KMS-11 (cell line): ENCODE data around the gene GMPR.

ENCODE experiments used
- H2AFZ ChIP-seq: fragments of 200-600 bp; sonication (generic); 2 replicates; pipeline ENCODE4 v1.6.1; 2016; ENCODE audit warnings: antibody characterized with exemption, mixed run types, low read depth
- H3K27ac ChIP-seq: fragments of 200-600 bp; sonication (generic); 2 replicates; pipeline ENCODE4 v1.6.1; 2016; ENCODE audit warnings: mild to moderate bottlenecking, mixed run types
- H3K27me3 ChIP-seq: fragments of 200-600 bp; sonication (generic); 2 replicates; pipeline ENCODE4 v1.6.1; 2017; ENCODE audit warnings: mild to moderate bottlenecking, low read depth, mixed run types, moderate library complexity; ENCODE audit not compliant: insufficient read depth
- H3K36me3 ChIP-seq: fragments of 200-600 bp; sonication (generic); 2 replicates; pipeline ENCODE4 v1.6.1; 2017; ENCODE audit warnings: mild to moderate bottlenecking, mixed run types; ENCODE audit not compliant: insufficient read depth
- H3K4me1 ChIP-seq: fragments of 200-600 bp; sonication (generic); 2 replicates; pipeline ENCODE4 v1.6.1; 2016; ENCODE audit warnings: mild to moderate bottlenecking, low read depth, mixed run types; ENCODE audit not compliant: poor library complexity, severe bottlenecking
- H3K4me2 ChIP-seq: fragments of 200-600 bp; sonication (generic); 2 replicates; pipeline ENCODE4 v1.7.0; 2016; ENCODE audit warnings: mild to moderate bottlenecking, mixed run types
- H3K4me3 ChIP-seq: fragments of 200-600 bp; sonication (generic); IDR thresholded peaks from 2 replicates; pipeline ENCODE4 v1.6.1; 2017; ENCODE audit warnings: low read depth, low read length, mixed read lengths; ENCODE audit not compliant: insufficient read depth
- H3K79me2 ChIP-seq: fragments of 200-600 bp; sonication (generic); 2 replicates; pipeline ENCODE4 v1.6.1; 2016; ENCODE audit warnings: low read depth, mixed run types; ENCODE audit not compliant: insufficient read depth
- H3K9ac ChIP-seq: fragments of 200-600 bp; sonication (generic); 2 replicates; pipeline ENCODE4 v1.6.1; 2016; ENCODE audit warnings: mild to moderate bottlenecking, mixed run types
- H4K20me1 ChIP-seq: fragments of 200-600 bp; sonication (generic); 2 replicates; pipeline ENCODE4 v1.6.1; 2016; ENCODE audit warnings: mild to moderate bottlenecking, mixed run types; ENCODE audit not compliant: insufficient read depth
- TF ChIP-seq, protein P1 (sequence below): fragments of 200-600 bp; sonication (generic); conservative IDR thresholded peaks from 2 replicates; pipeline ENCODE4 v1.6.1; 2017; ENCODE audit warnings: low read depth, mild to moderate bottlenecking, antibody characterized with exemption, low read length, moderate library complexity, mixed read lengths

GMPR gene

DNA sequence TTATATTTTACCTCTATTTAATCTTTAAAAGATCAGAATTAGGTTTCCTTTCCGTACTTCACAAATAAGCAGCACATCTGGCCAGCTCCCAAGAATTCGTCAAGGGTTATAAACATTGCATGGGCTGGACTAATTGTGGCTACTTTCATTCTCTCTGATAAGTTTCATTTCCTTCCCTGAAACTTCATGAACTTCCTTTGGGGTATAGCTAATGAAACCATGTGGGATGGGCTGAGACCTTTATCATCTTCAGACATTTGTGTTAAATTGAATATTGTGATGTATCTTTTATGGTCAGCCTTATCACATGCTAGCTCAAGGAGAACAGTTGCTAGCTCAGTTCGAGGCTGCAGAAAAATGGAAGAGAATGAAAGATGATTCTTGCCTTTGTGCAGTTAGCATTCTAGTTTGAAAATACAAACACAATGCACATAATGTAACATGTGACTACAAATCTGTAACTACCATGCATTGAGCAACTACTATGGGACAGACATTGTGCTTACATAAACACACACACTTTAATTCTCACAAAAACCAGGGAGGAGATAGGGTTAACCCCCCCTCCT is 1.7 kb upstream of the GMPR start:
- Histone ChIP-seq H3K79me2 (no peaks in the 10 kb centered on the region), H2AFZ (no peak overlapping the region), H3K27me3 (no peaks in the 10 kb centered on the region; the same call in 1 of the 2 replicates), H3K27ac (no peak overlapping the region), H3K4me2 (peak overlapping the region; percentile 59), H3K4me3 (no peak overlapping the region), H4K20me1 (no peaks in the 10 kb centered on the region), H3K4me1 (peaks cover 23% of the 10 kb centered on the region), H3K36me3 (no peaks in the 10 kb centered on the region), H3K9ac (no peak overlapping the region)
- TF ChIP-seq, protein P1, sequence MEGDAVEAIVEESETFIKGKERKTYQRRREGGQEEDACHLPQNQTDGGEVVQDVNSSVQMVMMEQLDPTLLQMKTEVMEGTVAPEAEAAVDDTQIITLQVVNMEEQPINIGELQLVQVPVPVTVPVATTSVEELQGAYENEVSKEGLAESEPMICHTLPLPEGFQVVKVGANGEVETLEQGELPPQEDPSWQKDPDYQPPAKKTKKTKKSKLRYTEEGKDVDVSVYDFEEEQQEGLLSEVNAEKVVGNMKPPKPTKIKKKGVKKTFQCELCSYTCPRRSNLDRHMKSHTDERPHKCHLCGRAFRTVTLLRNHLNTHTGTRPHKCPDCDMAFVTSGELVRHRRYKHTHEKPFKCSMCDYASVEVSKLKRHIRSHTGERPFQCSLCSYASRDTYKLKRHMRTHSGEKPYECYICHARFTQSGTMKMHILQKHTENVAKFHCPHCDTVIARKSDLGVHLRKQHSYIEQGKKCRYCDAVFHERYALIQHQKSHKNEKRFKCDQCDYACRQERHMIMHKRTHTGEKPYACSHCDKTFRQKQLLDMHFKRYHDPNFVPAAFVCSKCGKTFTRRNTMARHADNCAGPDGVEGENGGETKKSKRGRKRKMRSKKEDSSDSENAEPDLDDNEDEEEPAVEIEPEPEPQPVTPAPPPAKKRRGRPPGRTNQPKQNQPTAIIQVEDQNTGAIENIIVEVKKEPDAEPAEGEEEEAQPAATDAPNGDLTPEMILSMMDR, result no peak

DNA sequence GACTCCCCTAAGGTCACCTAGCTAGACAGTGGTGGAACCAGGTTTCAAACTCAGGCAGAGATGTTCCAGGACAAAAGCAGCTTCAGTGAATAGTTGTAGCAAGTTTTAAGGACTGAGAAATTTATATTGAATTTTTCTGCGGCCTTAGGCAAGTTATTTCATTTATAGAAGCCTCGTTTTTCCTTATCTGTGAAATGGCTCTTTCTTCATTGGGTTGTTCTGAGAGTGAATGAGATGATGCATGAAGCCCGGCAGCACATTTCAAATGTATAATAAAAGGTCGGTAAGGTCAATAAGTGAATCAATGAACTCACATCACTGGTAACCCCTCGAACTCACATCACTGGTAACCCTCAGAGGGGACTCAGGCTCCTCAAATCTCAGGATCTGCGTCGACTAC is 1.1 kb upstream of the GMPR start:
- Histone ChIP-seq H4K20me1 (no peaks in the 10 kb centered on the region), H3K9ac (no peak overlapping the region), H3K4me1 (peaks cover 23% of the 10 kb centered on the region), H3K79me2 (no peaks in the 10 kb centered on the region), H3K27me3 (no peaks in the 10 kb centered on the region; the same call in 1 of the 2 replicates), H3K27ac (no peak overlapping the region), H3K4me3 (no peak overlapping the region), H3K4me2 (peak overlapping the region; percentile 59; the same call in 1 of the 2 replicates), H3K36me3 (no peaks in the 10 kb centered on the region), H2AFZ (no peak overlapping the region)
- TF ChIP-seq, protein P1, result no peak

DNA sequence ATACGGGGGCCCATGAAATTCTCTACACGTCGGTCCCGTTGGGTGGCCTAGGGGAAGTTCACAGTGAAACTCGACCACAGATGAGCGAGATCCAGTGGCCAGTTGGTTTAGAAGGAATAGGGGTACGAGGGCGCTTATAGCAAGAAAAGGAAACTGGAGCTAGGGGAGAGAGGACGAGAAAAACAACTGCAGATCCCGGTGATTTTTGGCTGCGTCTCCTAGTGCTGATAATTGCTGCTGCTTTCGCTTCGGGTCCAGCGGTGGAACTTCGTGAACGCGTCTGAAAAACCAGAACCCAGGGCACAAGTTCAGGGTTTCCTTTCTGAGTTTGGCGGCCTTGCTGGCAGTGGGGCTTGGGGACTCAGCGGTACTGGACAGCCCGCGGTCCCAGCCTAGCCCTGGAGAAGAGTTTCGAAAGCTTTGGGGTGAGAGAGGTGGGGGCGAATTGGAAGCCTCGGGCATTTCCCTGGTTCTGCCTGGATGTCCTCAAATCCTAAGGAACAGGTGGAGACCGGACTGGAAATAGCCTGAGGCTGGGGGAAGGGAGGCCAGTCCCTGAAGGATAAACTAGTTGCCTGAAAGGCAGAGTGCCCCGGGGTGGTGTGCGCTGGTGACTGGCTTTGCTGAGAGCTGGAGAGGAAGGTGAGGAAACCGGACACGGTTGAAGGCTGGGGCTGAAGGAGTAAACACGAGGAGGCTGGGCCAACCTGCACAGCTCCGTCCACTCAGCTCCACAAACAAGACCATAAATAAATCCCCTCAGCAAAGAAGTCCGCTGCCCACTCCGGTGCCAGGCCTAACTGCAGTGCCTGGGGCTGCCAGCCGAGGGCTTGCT is 793 bp downstream of the GMPR start:
- Histone ChIP-seq H4K20me1 (no peaks in the 10 kb centered on the region), H3K79me2 (no peaks in the 10 kb centered on the region), H3K9ac (no peak overlapping the region; the same call in 1 of the 2 replicates), H3K4me1 (peaks cover 23% of the 10 kb centered on the region), H3K36me3 (no peaks in the 10 kb centered on the region), H3K4me3 (no peak overlapping the region), H3K27ac (no peak overlapping the region), H2AFZ (peak overlapping the region; percentile 59; the same call in 1 of the 2 replicates), H3K27me3 (no peaks in the 10 kb centered on the region; the same call in 1 of the 2 replicates), H3K4me2 (peak overlapping the region; percentile 80)
- TF ChIP-seq, protein P1, result no peak

DNA sequence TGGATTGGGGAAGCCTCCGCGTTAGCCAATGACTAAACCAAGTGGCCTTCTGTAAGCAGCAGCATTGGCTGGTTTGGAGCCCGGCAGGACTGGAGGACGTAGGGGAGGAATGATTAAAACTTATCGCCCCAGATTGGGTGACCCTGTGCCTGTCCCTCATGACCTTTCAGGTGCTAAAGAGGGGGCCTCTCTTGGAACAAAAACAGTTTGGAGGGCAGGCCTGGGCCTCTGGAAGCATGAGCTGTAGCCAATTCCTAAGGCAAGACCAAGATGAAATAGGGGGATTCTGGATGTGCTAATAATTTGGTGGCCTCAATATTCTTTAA is 1.4 kb downstream of the GMPR start:
- Histone ChIP-seq H4K20me1 (no peaks in the 10 kb centered on the region), H3K4me2 (no peak overlapping the region), H3K27me3 (no peaks in the 10 kb centered on the region; the same call in 1 of the 2 replicates), H3K27ac (no peak overlapping the region), H3K4me1 (peaks cover 23% of the 10 kb centered on the region), H2AFZ (no peak overlapping the region), H3K36me3 (no peaks in the 10 kb centered on the region), H3K79me2 (no peaks in the 10 kb centered on the region), H3K4me3 (no peak overlapping the region), H3K9ac (no peak overlapping the region)
- TF ChIP-seq, protein P1, result no peak
